ENCODE data around the gene FKBP8.
"Not testable (repeated sequence)": the region's sequence is repeated elsewhere in the genome, so short reads cannot be mapped to it uniquely, and the experiment has no call there.

The FKBP8 gene

DNA sequence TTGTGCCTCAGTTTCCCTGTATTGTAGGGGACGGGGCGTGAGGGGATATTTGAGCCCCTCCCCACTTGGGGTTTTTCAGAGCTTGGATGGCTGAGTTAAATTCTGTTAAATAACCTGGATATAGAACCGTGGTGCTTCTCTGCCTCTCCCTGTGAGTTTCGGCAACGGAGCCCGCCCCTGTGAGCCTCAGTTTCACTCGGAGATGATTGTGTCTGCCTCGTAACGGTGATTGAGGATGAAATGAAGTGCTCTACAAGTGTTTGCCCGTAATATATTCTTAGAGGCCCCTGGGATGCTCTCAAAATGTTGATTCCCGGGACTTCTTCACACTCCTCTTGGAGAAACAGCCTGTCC, 14.8 kb upstream of the FKBP8 start:
- DNase-seq = no peak

DNA sequence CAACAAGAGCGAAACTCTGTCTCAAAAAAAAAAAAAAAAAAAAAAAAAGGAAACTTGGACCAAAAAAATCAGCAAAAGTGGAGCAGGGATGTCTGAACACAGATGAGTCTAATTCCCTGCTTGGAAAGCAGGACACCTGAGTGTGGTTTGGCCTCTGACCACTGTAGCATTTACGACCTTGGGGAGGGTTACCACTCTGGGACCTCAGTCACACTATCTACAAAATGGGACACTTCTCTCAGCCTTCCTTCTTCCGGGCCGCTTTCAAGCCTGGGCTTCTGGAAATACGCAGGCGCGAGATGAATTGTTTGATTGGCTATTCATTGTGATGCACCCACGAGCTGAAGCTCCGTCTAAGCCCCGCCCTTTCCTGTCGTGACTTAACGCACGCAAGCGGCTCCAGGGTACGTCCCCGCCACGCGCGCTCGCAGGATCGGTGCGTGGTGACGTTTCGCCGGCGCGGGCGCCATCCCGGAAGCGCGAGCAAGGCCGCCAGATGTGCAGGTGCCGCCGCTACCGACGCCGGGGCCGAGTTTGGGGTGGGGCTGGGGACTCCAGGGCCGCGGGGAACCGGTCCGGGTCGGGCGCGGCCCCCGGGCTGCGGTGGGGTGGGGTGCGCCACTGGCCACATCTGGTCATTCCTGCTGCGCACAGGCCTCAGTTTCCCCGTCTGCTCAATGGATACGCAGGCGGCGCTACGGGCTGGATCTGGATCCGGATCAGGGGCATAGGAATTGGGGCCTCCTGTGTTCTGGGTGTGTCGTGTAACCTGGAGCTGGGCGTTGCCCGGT, 14.2 kb upstream of the FKBP8 start, which contains the start of gene KXD1:
TSS of gene KXD1 (plus strand) at position 460 of the 791 bp plus-strand sequence. CDS start 4,187 bp downstream, outside the sequence.
- DNase-seq = peak; percentile 99

DNA sequence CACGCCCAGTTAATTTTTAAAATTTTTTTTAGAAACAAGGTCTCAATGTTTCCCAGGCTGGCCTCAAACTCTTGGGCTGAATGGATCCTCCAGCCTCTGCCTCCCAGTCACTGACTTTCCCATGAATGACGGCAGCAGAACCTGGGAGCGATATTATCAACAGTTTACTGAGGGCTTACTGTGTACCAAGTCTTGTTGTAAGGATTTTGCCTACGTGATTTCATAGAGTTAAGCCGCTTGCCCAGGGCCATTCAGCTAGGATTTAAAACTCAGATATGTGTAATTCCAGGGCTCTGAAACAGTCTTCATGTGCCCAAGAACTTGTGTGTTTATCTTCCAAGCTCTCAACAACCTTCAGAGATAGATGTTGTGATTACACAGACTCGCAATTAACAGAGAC, 8.3 kb upstream of the FKBP8 start:
- DNase-seq = no peak

DNA sequence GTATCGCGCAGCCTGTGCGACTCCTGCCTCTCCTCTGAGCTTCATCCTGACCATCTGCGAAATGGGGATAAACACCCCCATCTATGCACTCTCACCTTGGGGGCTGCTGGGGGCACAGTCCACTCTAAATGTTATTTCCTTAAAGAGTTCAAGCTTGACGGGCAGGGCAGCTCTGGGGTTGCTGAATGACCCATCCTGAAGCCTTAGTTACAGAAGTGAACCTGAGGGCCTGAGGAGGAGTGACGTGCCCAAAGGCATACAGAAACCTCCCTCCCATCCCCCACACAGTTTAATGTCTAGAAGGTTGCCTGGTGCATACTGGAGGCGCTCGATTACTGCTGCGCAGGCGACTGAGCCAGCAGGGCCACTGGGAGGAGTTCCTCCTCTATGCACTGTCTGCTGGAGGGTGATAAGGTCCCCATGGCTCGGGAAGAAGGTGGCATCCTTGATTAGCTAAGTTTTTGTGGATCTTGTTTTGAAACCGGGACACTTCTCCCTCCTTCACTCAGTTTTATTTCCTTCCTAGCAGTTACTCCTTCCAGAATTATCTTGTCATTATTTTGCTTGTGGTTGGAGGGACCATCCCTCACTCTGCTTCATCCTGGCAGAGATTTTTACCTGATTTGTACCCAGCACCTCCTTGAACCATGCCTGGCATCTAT, 572 bp upstream of the FKBP8 start:
- DNase-seq = peak; percentile 83

DNA sequence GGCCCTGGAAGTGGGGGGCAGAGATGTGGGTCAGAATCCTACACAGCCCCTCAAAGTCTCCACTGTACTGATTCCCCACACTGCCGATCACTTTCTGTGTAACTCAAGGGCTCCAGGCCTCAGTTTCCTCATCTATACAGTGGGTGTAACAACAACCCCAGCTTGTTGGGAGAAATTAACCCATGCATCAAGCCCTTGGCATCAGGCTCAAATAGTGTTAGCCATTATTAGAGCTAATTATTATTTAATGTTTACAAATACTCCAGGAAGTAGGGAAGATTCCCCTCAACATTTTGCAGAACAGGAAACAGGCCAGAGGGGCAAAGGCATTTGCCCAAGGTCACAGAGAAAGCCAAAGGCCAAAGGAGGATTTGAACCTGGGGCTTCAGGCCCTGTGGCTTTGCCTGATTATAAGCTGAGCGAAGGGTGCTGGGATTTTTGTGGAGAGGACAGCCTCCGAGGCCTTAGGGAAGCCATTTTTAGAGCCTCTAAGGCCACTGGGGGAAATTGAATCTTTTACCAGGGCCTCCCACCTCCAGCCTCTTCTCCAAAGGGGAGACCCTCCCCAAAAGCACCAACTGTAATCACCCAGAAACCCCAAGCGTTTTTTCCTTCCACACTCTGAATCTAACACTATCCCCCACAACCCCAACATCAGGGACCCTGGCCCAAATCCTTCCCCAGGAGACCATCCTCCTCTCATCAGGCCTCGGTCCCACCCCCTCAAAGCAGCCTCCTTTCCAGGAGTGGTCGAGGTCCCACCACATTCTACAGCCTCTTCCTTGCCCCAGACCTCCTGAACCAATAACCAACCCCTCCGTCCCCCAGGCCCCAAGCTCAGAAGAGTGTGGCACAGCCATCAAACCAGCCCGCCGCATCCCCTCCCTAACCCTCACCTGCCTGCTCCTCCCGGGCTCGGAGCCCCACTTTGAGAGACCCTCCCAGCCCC, 1.1 kb downstream of the FKBP8 start:
- no peak for DNase-seq

DNA sequence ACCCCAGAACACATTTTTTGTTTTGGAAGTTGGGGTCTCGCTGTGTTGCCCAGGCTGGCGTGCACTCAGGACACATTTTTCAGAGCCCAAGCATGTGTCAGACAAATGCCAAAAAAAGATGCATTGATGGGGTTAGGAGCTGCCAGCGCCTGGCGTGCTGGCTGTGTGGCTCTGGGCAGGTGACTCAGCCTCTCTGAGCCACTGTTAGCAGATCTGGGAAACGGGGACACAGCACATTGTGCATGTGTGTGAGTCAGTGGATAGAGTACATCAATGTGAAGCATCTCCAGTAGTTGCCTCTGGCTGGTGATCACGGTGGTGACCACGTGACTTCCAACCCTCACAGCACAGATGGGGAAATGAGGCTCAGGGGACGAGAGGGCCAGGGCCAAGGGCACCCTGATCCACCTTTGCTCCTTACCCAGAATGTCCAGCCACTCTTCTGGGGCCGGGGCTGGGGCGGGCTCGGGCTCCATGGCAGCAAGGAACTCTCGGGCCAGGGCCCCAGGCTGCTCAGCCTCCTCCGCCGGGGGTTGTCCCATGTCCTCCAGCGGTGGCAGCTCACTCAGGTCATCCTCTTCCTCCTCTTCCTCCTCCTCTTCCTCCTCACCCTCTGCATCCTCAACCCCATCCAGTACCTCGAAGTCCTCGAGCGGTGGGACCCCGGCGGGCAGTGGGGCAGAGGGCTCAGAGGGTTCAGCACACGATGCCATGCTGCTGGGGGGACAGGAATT, 1.9 kb downstream of the FKBP8 start:
- no peak for DNase-seq

DNA sequence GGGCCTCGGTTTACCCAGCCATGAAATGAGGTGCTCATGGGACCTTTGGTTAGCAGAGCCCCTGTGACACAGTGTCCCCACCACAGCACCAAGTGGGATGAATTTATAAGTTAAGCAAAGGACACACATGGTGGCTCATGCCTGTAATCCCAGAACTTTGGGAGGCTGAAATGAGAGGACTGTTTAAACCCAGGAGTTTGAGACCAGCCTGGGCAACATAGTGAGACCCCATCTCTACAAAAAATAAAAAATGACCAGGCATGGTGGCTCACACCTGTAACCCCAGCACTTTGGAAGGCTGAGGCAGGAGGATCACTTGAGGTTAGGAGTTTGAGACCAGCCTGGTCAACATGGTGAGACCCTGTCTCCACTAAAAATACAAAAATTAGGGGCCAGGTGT, 3.2 kb downstream of the FKBP8 start:
- not testable (repeated sequence) for DNase-seq

DNA sequence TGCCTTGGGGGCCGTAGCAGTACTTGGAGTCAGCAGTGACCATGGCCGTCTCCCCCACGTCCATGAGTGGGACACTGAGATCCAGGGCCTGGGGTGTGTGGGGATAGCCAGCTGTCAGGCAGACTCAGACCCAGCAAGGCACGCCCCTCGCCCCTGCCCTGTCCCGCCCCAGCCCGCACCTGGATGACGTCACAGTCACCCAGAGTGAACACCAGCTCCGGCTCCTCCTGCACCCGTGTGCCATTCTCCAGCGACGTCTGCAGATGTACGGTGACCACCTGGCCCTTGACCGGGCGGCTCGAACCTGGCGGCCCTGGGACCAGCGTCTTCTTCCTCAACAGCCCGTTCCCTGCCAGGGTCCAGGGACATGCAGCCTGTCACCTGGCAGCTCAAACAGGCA, 4.0 kb downstream of the FKBP8 start:
- no peak for DNase-seq

DNA sequence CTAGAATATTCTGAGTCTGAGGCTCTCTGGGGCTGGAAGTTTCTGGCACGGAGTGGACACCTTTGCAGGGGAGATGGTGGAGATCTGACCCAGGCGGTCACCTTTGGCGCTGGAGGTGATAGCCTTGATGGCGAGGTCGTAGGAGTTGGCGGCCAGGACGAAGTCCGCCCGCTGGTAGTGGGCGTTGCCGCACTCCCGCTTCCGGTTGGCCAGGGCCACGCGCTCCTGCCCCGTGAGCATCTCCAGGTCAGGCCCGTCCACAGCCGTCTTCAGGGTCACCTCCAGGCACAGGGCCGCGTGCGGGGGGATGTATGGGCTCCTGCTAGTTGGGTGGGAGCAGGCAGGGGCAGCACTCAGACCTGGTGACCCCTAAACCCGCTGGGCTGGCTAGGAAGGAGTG, 5.3 kb downstream of the FKBP8 start:
- no peak for DNase-seq

DNA sequence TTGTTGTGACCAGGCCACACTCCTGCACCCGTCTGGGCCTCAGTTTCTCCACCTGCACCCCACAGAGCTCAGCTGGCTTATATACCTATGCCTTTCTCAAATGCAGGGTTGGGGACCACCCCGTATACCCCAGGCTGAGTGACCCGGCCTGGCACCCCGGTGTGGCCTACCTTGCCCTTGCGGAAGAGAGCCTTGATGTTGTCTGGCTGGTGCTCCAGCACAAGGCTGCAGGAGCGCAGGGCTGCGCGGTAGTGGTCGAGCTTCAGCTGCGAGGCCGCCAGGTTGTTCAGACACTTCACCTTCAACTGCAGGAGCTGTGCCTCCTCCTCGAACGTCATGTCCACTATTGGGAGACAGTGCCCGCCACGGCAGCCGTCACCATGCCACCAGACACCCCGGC, 5.9 kb downstream of the FKBP8 start:
- no peak for DNase-seq

DNA sequence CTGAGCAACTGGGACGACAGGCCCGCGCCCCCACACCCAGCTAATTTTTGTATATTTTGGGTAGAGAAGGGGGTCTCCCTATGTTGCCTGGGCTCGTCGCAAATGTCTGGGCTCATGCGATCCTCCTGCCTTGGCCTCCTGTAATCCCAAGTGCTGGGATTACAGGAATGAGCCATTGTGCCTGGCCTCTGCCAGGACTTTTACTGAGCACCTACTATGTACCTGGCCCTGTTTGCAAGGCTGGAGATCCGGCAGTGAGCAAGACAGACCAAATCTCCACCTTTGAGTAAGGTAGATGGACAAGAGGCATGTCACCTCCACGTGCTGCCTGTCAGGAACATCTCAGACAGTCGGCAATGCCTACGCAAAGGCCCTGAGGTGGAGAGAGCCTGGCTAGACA, 6.9 kb downstream of the FKBP8 start:
- DNase-seq = no peak

DNA sequence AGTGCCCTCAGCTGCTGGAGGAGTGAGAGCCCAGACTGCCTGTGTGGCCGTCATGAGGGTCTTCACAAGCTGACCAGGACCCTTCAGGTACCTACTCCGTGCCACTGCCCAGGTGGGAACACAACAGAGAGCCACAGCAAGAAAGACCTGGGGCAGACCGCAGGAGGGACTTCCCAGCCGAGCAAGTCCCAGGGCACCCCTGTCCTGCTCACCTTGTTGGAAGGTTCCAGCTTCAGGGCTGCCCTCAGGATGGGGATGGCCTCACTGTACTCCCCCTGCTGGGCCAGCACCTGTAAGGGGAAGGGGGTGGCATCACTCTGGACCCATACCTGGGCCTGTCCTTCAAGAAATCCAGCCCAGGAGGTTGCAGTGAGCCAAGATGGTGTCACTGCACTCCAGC, 10.3 kb downstream of the FKBP8 start:
- DNase-seq = no peak

DNA sequence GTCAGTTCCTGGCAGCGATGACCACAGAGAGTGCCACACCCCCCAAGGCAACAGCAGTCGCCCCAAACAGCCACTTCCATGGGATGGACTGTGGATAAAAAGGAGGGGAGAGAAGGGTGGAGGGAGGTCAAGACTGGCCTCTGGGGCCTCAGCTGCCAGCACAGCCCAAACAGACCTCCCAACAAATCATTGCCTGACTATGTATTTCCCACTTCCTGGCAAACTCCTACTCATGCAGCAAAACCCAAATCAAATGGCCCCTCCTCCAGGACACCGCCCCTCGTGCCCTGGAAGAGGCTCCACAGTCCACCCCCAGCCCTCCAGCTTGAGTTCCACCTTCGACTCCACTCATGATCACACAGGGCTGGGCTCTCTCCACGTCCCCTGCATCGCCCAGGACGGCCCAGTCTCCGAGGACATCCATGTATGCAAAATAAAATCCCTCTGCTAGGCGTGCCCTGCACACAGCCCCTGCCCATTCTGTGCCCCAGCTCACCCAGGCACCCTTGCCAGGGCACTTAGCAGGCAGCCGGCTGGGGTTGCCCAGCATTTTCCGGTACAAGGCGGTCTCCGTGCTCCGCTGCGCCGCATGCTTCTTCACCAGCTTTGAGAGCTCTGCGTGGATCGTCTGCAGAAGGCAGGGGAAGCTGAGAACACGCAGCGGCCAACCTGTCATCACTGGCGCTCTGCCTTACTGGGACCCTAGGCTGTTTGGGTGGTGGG, 11.0 kb downstream of the FKBP8 start:
- DNase-seq = no peak

DNA sequence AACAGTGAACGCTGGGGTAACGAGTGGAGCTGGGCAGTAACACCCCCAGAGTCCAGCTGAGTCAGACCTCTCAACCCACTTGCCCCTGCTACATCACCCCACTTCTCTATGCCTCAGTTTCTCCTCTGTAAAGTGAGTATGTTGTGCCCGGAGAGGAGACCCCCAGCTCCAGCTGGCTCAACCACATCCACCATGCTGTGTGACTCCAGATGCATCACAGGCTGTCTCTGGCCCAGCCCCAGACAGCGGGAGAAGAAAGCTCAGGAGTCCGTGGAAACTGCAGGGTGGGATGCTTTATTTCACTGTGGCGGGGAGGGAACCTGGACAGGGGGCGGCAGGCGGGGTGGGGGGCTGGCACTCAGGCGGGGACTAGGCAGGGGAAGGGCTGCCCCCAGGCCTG, 11.9 kb downstream of the FKBP8 start:
- DNase-seq = no peak

DNA sequence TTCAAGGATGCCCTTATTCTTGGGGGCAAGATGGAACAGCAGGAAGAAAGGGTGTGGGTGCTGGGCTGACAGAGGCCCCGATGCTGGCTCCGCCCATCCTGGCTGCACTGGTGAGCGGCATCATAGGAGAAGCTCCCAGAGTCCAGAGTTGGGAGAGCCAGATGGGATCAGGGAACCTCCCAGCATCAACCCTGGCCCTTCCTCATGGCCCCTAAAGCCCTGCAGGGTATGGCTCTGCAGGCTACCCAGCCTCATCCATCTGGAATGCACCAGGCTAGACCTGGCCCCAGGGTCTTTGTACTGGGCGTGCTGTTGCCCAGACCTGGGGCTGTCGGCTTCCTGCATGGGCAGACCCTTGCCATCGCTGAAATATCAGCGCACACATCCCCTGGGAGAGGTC, 13.6 kb downstream of the FKBP8 start:
- DNase-seq = no peak

DNA sequence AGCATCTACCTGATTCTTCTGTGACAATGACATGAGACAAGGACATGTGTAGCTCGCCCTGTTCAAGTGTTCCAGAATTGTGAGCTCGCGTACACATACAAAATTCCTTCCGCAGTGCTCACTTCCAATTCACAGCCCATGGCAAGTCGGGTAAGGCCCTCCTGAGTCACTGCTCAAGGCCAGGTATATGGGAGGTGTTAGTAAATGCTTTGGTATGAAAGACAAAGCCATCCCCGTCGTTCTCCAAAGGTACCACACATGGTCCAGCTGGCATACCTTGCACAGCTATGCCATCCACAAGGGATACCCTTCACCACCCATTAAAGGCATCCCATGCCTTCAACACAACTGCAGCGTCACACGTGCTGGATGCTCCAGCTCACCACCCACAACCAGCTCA, 17.1 kb downstream of the FKBP8 start:
- DNase-seq = no peak

DNA sequence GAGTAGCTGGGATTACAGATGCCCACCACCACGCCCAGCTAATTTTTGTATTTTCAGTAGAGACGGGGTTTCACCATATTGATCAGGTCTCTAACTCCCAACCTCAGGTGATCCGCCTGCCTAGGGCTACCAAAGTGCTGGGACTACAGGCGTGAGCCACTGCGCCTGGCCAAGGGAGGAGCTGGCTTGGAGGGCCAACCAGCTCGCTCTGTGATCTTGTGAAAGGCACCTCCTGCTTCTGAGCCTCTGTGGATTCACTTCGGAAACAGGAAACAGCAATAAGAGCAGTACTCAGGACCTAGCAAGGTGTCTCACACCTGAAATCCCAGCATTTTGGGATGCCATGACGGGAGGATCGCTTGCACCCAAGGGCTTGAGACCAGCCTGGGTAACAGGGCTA, 19.5 kb downstream of the FKBP8 start:
- no peak for DNase-seq

DNA sequence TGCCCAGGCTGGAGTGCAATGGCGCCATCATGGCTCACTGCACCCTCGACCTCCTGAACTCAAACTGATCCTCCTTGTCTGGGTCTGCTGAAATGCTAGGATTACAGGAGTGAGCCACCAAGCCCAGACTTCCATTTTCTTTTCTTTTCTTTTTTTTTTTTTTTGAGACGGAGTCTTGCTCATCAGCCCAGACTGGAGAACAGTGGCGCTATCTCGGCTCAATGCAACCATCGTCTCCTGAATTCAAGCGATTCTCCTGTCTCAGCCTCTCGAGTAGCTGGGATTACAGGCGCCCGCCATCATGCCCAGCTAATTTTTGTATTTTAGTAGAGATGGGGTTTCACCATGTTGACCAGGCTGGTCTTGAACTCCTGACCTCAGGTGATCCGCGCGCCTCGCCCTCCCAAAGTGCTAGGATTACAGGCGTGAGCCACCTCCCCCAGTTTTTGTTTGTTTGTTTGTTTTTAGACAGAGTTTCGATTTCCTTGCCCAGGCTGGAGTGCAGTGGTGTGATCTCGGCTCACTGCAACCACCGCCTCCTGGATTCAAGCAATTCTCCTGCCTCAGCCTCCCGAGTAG, 20.4 kb downstream of the FKBP8 start:
- DNase-seq = not testable (repeated sequence)

DNA sequence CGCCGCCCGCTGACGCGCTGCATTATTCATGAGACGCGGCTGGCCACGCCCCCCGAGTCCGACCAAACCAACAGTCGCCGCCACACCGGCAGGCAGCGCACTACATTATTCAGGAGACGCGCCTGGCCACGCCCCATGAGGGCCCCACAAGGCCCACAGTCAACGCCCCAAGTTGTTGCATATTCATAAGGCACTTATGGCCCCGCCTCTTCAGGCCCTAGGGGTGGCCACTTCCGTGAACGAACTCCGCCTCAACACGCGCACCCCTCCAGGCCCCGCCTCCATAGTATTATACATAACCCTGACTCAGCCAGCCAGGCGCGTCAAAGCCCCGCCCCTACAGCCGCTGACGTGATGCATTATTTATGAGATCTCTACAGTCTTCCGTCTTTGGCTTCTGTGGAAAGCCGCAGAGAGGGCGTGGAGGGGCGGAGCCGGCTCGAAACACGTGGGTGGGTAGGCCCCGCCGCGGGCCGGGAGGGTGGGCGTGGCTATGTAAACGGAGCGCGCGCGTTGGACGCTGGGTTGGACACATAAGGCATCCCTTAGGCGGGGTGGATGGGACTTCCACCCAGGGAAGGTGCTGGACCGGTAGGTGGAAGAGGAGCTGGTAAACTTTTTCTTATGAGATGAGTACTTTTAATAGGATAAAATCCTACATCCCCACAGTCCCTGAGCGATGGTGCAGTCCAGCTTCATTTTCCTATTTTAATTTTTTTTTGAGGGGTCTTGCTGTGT, 21.1 kb downstream of the FKBP8 start:
- DNase-seq = peak; percentile 100

DNA sequence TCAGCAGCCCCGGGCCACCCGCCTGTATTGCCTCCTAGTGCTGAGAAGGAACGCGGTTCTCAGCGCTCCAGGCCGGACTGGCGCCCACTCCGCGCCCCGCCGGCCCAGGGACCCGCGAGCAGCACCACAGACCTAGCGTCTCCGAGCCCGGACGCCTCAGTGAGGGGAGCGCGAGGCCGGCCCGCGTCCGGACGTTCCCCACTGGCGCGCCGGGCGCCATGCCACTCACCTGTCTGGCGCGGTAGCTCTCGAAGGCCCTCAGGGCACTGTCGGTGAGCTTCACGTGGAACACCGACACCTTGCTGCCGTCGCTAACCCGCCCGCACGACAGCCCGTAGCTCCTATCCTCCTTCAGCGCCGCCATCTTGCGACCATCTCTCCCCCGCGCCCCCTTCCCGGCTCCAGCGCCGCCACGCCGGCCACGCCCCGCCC, 21.7 kb downstream of the FKBP8 start, which contains the start of gene ELL:
TSS of gene ELL (minus strand) at position 379 of the 432 bp plus-strand sequence. CDS start at position 364, 15 bp downstream.
- DNase-seq = no peak

All from stimulated activated CD4-positive, alpha-beta T cell treated with anti-CD3 and anti-CD28 coated beads, Interleukin-4, amount 100 ng/mL, for 24 hours (primary cell).